H1 (cell line): ENCODE data around the gene DOCK1.

Source experiments
- BCL11A ChIP-seq, 2 experiments: IDR thresholded peaks; one replicate each; pipeline ENCODE4 v1.6.1; 2011; ENCODE audit warnings: low read depth in 2 of 2, low read length in 2 of 2, mild to moderate bottlenecking in 2 of 2
- BRCA1 ChIP-seq: IDR thresholded peaks from 2 replicates; pipeline ENCODE4 v1.6.1; 2012; ENCODE audit warnings: low read depth, low read length, improper control_type of control experiment
- CTCF ChIP-seq, 3 experiments: IDR thresholded peaks; 1 replicate in 2 of 3; 2 replicates in 1 of 3; pipeline versions ENCODE4 v1.5.1 to v1.6.1; 2011; ENCODE audit warnings: low read length in 3 of 3, mild to moderate bottlenecking in 3 of 3, inconsistent platforms in 2 of 3, low read depth in 1 of 3, moderate library complexity in 1 of 3; ENCODE audit not compliant: insufficient read depth in 1 of 3; ENCODE audit errors: control extremely low read depth in 1 of 3
- EP300 ChIP-seq, 2 experiments: IDR thresholded peaks; 1 replicate in 1 of 2; 2 replicates in 1 of 2; pipeline ENCODE4 v1.6.1; 2011 to 2012; ENCODE audit warnings: low read depth in 2 of 2, low read length in 2 of 2, mild to moderate bottlenecking in 2 of 2, borderline replicate concordance in 1 of 2, inconsistent platforms in 1 of 2, moderate library complexity in 1 of 2
- EZH2 ChIP-seq: fragments of 200-600 bp; sonication (generic); IDR thresholded peaks from 2 replicates; pipeline ENCODE4 v1.7.1; 2012; ENCODE audit warnings: low read depth, mild to moderate bottlenecking, moderate library complexity, low read length, inconsistent platforms; ENCODE audit not compliant: severe bottlenecking
- MAX ChIP-seq: IDR thresholded peaks from 2 replicates; pipeline ENCODE4 v1.6.1; 2012; ENCODE audit warnings: inconsistent platforms
- RXRA ChIP-seq: IDR thresholded peaks from 2 replicates; pipeline ENCODE4 v1.6.1; 2011; ENCODE audit warnings: low read depth, mild to moderate bottlenecking, low read length, moderate library complexity; ENCODE audit not compliant: insufficient read depth
- SUZ12 ChIP-seq: fragments of 200-600 bp; sonication (generic); IDR thresholded peaks from 2 replicates; pipeline ENCODE4 v1.6.1; 2012; ENCODE audit warnings: mild to moderate bottlenecking, inconsistent platforms, low read length, moderate library complexity, mixed read lengths
- YY1 ChIP-seq: IDR thresholded peaks from 2 replicates; pipeline ENCODE4 v1.6.1; 2011; ENCODE audit warnings: low read depth, mild to moderate bottlenecking, low read length

GRCh38 chr10:127080317-127080716, 175.1 kb downstream of the DOCK1 start:
- no peak for TF ChIP-seq EP300 (IDR thresholded peaks at IDR 0.05; ENCODE audit: borderline replicate concordance in 1 of 2, low read depth in 2 of 2, low read length in 2 of 2)
- TF ChIP-seq BCL11A (IDR thresholded peaks at IDR 0.05; ENCODE audit: low read depth in 2 of 2, low read length in 2 of 2), result no peak
- no peak for TF ChIP-seq EZH2
- TF ChIP-seq SUZ12, result no peak
- no peak for TF ChIP-seq CTCF (IDR thresholded peaks at IDR 0.05; ENCODE audit: control extremely low read depth in 1 of 3, insufficient read depth in 1 of 3, low read depth in 1 of 3, low read length in 3 of 3)
- TF ChIP-seq MAX, result no peak
- TF ChIP-seq YY1, result no peak
- no peak for TF ChIP-seq BRCA1
- no peak for TF ChIP-seq RXRA
